Measurements from ENCODE around the gene PRDX6.
"Not testable (repeated sequence)": the region's sequence is repeated elsewhere in the genome, so short reads cannot be mapped to it uniquely, and the experiment has no call there.

The PRDX6 gene

GRCh38 chr1:173499729-173500128, 22.6 kb downstream of the PRDX6 start:
- DNase-seq (ENCODE audit: low spot score), result no peak

- no peak for DNase-seq (ENCODE audit: low spot score)
These were observed 25.0 kb downstream of the PRDX6 start for GRCh38 chr1:173502104-173502503.

GRCh38 chr1:173503391-173503790, 26.3 kb downstream of the PRDX6 start:
- DNase-seq (ENCODE audit: low spot score), result no peak

GRCh38 chr1:173504268-173504667, 27.1 kb downstream of the PRDX6 start:
- DNase-seq (ENCODE audit: low spot score), result no peak

GRCh38 chr1:173505391-173505790, 28.3 kb downstream of the PRDX6 start:
- DNase-seq (ENCODE audit: low spot score), result no peak

- peak; percentile 25 for DNase-seq (ENCODE audit: low spot score)
These were observed 29.3 kb downstream of the PRDX6 start for GRCh38 chr1:173506437-173506836.

GRCh38 chr1:173507205-173507846, 30.2 kb downstream of the PRDX6 start:
- peak; percentile 71 for DNase-seq (ENCODE audit: low spot score)

GRCh38 chr1:173507847-173508209, 30.7 kb downstream of the PRDX6 start:
- DNase-seq (ENCODE audit: low spot score), result peak; percentile 27

GRCh38 chr1:173508541-173508940, 31.4 kb downstream of the PRDX6 start:
- DNase-seq (ENCODE audit: low spot score), result no peak

GRCh38 chr1:173509797-173510196, 32.7 kb downstream of the PRDX6 start:
- no peak for DNase-seq (ENCODE audit: low spot score)

- not testable (repeated sequence) for DNase-seq (ENCODE audit: low spot score)
These were observed 37.4 kb downstream of the PRDX6 start for GRCh38 chr1:173514503-173514902.

GRCh38 chr1:173520799-173521198, 43.7 kb downstream of the PRDX6 start:
- no peak for DNase-seq (ENCODE audit: low spot score)

- no peak for DNase-seq (ENCODE audit: low spot score)
These were observed 46.2 kb downstream of the PRDX6 start for GRCh38 chr1:173523329-173523728.

GRCh38 chr1:173525926-173526325, 48.8 kb downstream of the PRDX6 start:
- DNase-seq (ENCODE audit: low spot score), result no peak

- DNase-seq (ENCODE audit: low spot score), result no peak
These were observed 50.2 kb downstream of the PRDX6 start for GRCh38 chr1:173527151-173527826.

- no peak for DNase-seq (ENCODE audit: low spot score)
These were observed 52.0 kb downstream of the PRDX6 start for GRCh38 chr1:173529106-173529505.

- no peak for DNase-seq (ENCODE audit: low spot score)
These were observed 53.9 kb downstream of the PRDX6 start for GRCh38 chr1:173530795-173531693.

- DNase-seq (ENCODE audit: low spot score), result no peak
These were observed 55.1 kb downstream of the PRDX6 start for GRCh38 chr1:173532237-173532636.

- DNase-seq (ENCODE audit: low spot score), result no peak
These were observed 59.1 kb downstream of the PRDX6 start for GRCh38 chr1:173536223-173536622.

Data from LoVo (cell line).